GM12875 (cell line): ENCODE measurements around the gene AKAP12.

Experiments used
- H3K4me3 ChIP-seq: one replicate; pipeline ENCODE4 v1.5.1; 2011; ENCODE audit warnings: low read depth, low read length, control low read depth
- CTCF ChIP-seq: IDR thresholded peaks from 2 replicates; pipeline ENCODE4 v1.5.1; 2011; ENCODE audit warnings: low read depth, mild to moderate bottlenecking, control low read depth, inconsistent platforms, low read length, moderate library complexity, borderline replicate concordance; ENCODE audit not compliant: insufficient read depth

The AKAP12 gene

GRCh38 chr6:151279891-151280290 lies 40.1 kb downstream of the AKAP12 start:
- H3K4me3 ChIP-seq: no peak overlapping the region
- no peak for TF ChIP-seq CTCF

GRCh38 chr6:151280859-151281258 lies 41.1 kb downstream of the AKAP12 start:
- no peak overlapping the region for H3K4me3 ChIP-seq
- TF ChIP-seq CTCF: no peak

- H3K4me3 ChIP-seq: no peak overlapping the region
These were observed 44.2 kb downstream of the AKAP12 start for GRCh38 chr6:151284012-151284411.

DNA sequence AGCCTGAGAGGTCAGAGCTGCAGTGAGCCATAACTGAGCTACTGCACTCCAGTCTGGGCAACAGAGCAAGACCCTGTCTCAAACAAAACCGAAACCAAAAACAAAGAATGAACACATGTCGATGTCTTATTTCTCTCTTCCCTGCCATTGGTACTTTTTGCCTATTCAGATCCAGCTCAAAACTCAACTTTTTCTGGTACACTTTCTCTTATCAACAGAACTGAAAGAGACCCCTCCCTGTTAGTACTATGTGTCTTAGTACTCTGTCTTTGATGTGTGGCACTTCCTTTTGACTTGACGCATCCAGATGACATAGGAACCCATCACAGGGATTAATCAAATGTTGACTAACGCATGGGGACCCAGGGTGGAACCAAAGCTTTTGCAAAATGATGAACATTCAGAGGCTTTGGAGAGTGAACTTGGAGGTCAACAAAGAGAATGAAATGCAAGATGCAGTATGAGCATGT lies 44.8 kb downstream of the AKAP12 start:
- no peak for TF ChIP-seq CTCF
- no peak overlapping the region for H3K4me3 ChIP-seq

More at GRCh38 chr6:151284012-151284411, 44.2 kb downstream of the AKAP12 start:
- no peak for TF ChIP-seq CTCF

DNA sequence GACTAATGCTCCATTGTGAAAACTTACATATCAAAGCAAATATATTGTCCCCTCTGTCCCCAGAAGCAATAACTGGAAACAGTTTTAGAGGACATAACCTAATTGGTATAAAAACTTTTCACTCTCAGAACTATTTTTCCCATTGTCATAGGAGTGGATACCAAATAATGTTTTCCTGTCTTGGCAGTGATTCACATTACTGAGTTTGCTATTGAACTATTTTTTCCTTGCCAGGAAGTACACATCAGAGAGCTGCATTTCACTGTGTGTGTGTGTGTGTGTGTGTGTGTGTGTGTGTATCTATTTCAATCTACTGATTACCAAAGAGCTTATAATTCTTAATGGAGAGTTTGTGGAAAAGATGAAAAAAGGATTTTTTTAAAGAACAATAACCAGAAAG lies 45.4 kb downstream of the AKAP12 start:
- no peak for TF ChIP-seq CTCF
- no peak overlapping the region for H3K4me3 ChIP-seq

DNA sequence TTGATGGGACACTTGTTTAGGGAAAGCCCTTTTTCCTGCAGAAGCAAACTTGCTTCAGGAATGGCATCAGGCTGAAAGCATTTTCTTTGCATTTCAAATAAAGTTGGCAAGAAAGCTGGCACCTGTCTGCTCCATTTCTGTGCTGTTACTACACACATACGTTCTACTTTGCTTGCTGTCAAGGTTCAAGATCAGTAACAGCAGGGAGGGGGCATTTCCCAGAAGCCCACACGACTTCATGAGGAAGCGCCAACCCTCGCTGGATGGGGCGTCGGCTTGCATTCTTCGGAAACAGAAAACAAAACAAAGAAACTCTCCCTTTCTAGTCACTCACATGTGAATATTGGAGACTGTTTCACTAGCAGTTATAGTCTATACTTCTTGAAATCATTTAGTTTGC lies 46.4 kb downstream of the AKAP12 start:
- H3K4me3 ChIP-seq: no peak overlapping the region
- TF ChIP-seq CTCF: no peak

GRCh38 chr6:151288712-151289398 lies 49.1 kb downstream of the AKAP12 start:
- H3K4me3 ChIP-seq: no peak overlapping the region
- no peak for TF ChIP-seq CTCF
